Midbrain (tissue), 1 donor: Measurements from ENCODE around the gene B4GALT2.
A peak's percentile ranks its signal among the peaks of the same experiment; 100 is the strongest.

Experiments
- DNase-seq: peaks from one replicate; lab custom pipeline; 2025; lab: John Stamatoyannopoulos, UW

The B4GALT2 gene

GRCh38 chr1:43978551-43979260, at the start of gene B4GALT2:
TSS of gene B4GALT2 (plus strand) at chr1:43979210. CDS start at chr1:43981161, 1,951 bp downstream.
- DNase-seq: peak; percentile 22

GRCh38 chr1:43930168-43930948, 48.7 kb upstream of the B4GALT2 start:
- no peak for DNase-seq

GRCh38 chr1:43930949-43931275, 48.1 kb upstream of the B4GALT2 start:
- no peak for DNase-seq

- DNase-seq: no peak
These were observed 47.0 kb upstream of the B4GALT2 start for GRCh38 chr1:43931711-43932660.

GRCh38 chr1:43932786-43933385, 46.1 kb upstream of the B4GALT2 start:
- DNase-seq: no peak

- DNase-seq: no peak
These were observed 45.5 kb upstream of the B4GALT2 start, which contains the start of gene ARTN for GRCh38 chr1:43933386-43934100. TSS of gene ARTN (plus strand) at chr1:43933801. CDS start at chr1:43935657, 1,856 bp downstream.

GRCh38 chr1:43934101-43934985, 44.7 kb upstream of the B4GALT2 start:
- peak; percentile 46 for DNase-seq

- no peak for DNase-seq
These were observed 44.1 kb upstream of the B4GALT2 start for GRCh38 chr1:43934986-43935324.

GRCh38 chr1:43935711-43936427, 43.1 kb upstream of the B4GALT2 start:
- no peak for DNase-seq

- peak; percentile 16 for DNase-seq
These were observed 42.4 kb upstream of the B4GALT2 start for GRCh38 chr1:43936431-43937151.

- no peak for DNase-seq
These were observed 41.7 kb upstream of the B4GALT2 start for GRCh38 chr1:43937179-43937865.

GRCh38 chr1:43938383-43938782, 40.6 kb upstream of the B4GALT2 start:
- DNase-seq: no peak

GRCh38 chr1:43938892-43939587, 40.0 kb upstream of the B4GALT2 start:
- peak; percentile 38 for DNase-seq

- no peak for DNase-seq
These were observed 36.6 kb upstream of the B4GALT2 start for GRCh38 chr1:43942411-43942810.

GRCh38 chr1:43944860-43945259, 34.1 kb upstream of the B4GALT2 start:
- no peak for DNase-seq

- no peak for DNase-seq
These were observed 33.3 kb upstream of the B4GALT2 start for GRCh38 chr1:43945674-43946235.
